Motor neuron (in vitro differentiated cells): ENCODE data around the gene PLEKHA6. TPM values are rescaled to one million over a fixed set of nuclear protein-coding genes. Genes with fewer than 3 reads are reported as not detected.

Experiments used
- ATAC-seq, 8 experiments: fragments of 200-7000 bp; cut with Tn5 transposase; replicated peaks in 6 of 8; 2 replicates each; pipeline ENCODE4 v1.8.0; 2021; ENCODE audit warnings: mild to moderate bottlenecking in 8 of 8, moderate library complexity in 8 of 8
- H3K27ac ChIP-seq, 2 donors: fragments of 250-450 bp; sonication (Bioruptor Pico); 2 replicates each; pipeline ENCODE4 v1.9.0; 2021; ENCODE audit warnings: antibody characterized with exemption in 2 of 2, mild to moderate bottlenecking in 2 of 2, moderate library complexity in 1 of 2
- H3K4me1 ChIP-seq, 2 donors: fragments of 250-450 bp; sonication (Bioruptor Pico); replicated peaks in 1 of 2; 2 replicates each; pipeline ENCODE4 v1.6.1; 2021; ENCODE audit warnings: antibody characterized with exemption in 2 of 2, mild to moderate bottlenecking in 2 of 2, moderate library complexity in 1 of 2
- H3K4me3 ChIP-seq, 5 donors: fragments of 250-450 bp; sonication (Bioruptor Pico); 2 replicates each; pipeline ENCODE4 v1.9.0; 2021; ENCODE audit warnings: antibody characterized with exemption in 5 of 5, mild to moderate bottlenecking in 5 of 5, moderate library complexity in 4 of 5
- WGBS, 10 experiments: fragments of 450-650 bp; shearing (Covaris generic); methylation state at CpG; one replicate each; pipeline ENCODE4 v1.0.0; 2022; 5-methylcytosine and 5-hydroxymethylcytosine counted together
- in situ Hi-C, 9 experiments: fragments of 400-800 bp; cut with MboI; loops; one replicate each; pipeline ENCODE4 v1.15.0; 2021; ENCODE audit warnings: low sequenced_read_pairs in 9 of 9, low pct_unique_long_range_greater_than_20kb in 2 of 9; ENCODE audit not compliant: unreplicated experiment in 9 of 9
- total RNA-seq, 8 experiments: library from RNA; unstranded; fragments of 300-600 nt; gene quantifications; 2 replicates each; pipeline versions ENCODE4 v1.2.3 to v1.2.4, GENCODE V29; 2022

The PLEKHA6 gene
- total RNA-seq, 8 experiments from 2014 or later, result 11.7 to 42.0 (median 24.0) TPM

DNA sequence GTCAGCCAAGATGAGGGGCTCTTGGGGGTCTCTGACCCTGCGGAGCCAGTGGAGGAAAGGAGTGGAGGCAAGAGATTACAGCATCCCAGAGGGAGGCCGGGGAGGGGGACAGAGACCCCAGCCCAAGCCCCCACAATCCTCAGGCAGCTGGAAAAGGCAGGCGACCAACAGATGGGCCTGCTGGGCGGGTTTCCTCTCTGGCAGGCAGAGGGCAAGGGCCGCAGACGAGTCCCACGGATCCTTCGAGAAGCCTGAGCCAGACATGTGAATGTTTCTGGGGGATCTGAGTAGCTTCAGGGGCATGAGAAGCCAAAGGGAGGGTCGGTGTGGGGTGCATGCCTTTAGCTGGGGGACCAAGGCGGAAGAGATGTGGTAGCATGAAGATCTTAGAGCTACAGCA, 2.1 kb upstream of the PLEKHA6 start:
- in situ Hi-C loops, result loop anchor here (10.0 to 25.0 kb wide), 4 partner anchors 99 to 499 kb away; partner anchors contain the start of genes ETNK2 (in 6 of the 9), REN (in 6 of the 9) and SNRPE (in 2 of the 9)
- Histone ChIP-seq H3K4me1 (peaks cover 35% of the 10 kb centered on the region in 2 donors), H3K27ac (no peak overlapping the region), H3K4me3 (no peak overlapping the region)
- WGBS, 10 experiments, result 40 to 100% (median 78%) methylated on average over 1 to 3 of the region's 10 CpGs; no CpG with 5 or more reads in 6 of the 10 experiments
- no peak for ATAC-seq

GRCh38 chr1:204361341-204361771, 1.6 kb upstream of the PLEKHA6 start:
- in situ Hi-C loops, result loop anchor here (10.0 to 25.0 kb wide), 4 partner anchors 99 to 499 kb away; partner anchors contain the start of genes ETNK2 (in 6 of the 9), REN (in 6 of the 9) and SNRPE (in 2 of the 9)
- 93 to 100% (median 100%) methylated on average over 1 to 2 of the region's 2 CpGs; no CpG with 5 or more reads in 7 of the 10 experiments for WGBS, 10 experiments
- no peak overlapping the region for H3K4me3 ChIP-seq
- no peak for ATAC-seq
- no peak overlapping the region for H3K27ac ChIP-seq
- peaks cover 35 to 38% of the 10 kb centered on the region in 2 donors for H3K4me1 ChIP-seq

DNA sequence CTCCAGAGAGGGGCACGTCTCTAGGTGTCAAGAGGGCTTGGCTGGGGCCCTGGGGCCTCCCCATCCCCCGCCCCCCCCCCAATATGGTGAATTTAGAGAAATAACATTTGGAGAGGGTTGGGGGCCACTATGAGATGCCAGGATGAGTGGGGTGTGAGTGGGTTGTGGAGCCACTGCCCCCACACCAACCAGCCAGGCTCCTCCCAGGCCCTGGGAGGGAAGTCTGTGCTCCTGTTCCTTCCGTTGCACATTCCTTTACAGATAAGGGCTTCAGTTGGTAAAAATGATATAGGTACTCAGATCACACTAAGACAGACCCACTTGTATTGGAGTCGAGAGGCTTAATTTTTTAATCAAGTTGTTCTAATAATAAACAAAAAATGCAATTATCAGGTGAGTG, 585 bp upstream of the PLEKHA6 start:
- Histone ChIP-seq H3K27ac (peak overlapping the region; percentile 80 to 92), H3K4me1 (peaks cover 35 to 38% of the 10 kb centered on the region in 2 donors), H3K4me3 (peak overlapping the region in 4 of 5 donors; percentile 21 to 39 (median 35))
- WGBS, 10 experiments, result 57 to 90% (median 67%) methylated on average over 1 to 2 of the region's 4 CpGs; no CpG with 5 or more reads in 4 of the 10 experiments
- in situ Hi-C loops, result loop anchor here (10.0 to 25.0 kb wide), 4 partner anchors 98 to 498 kb away; partner anchors contain the start of genes ETNK2 (in 6 of the 9), REN (in 6 of the 9) and SNRPE (in 2 of the 9)
- ATAC-seq, result no peak

GRCh38 chr1:204359131-204359473, 627 bp downstream of the PLEKHA6 start:
- ATAC-seq, result no peak
- 7 to 60% methylated on average over 1 to 5 of the region's 5 CpGs; no CpG with 5 or more reads in 8 of the 10 experiments for WGBS, 10 experiments
- H3K27ac ChIP-seq, result peak overlapping the region; percentile 80 to 92
- peaks cover 35 to 38% of the 10 kb centered on the region in 2 donors for H3K4me1 ChIP-seq
- peak overlapping the region; percentile 21 to 39 (median 36) for H3K4me3 ChIP-seq
- in situ Hi-C loops, result loop anchor here (25.0 kb wide), 3 partner anchors 97 to 497 kb away; partner anchors contain the start of genes ETNK2 (in 6 of the 9), REN (in 6 of the 9) and SNRPE (in 1 of the 9)

- WGBS, 10 experiments, result no CpG with 5 or more reads among the region's 5 CpGs
Observed at GRCh38 chr1:204358605-204359004, 1.1 kb downstream of the PLEKHA6 start.

GRCh38 chr1:204357551-204358490, 1.9 kb downstream of the PLEKHA6 start:
- Histone ChIP-seq H3K4me1 (peaks cover 28 to 30% of the 10 kb centered on the region in 2 donors), H3K4me3 (peak overlapping the region; percentile 21 to 39 (median 36)), H3K27ac (peak overlapping the region; percentile 80 to 92)
- 47 to 82% (median 60%) methylated on average over 2 to 17 of the region's 23 CpGs; no CpG with 5 or more reads in 3 of the 10 experiments for WGBS, 10 experiments
- ATAC-seq, result peak in 3 of 8 experiments; percentile 3 to 9 (median 5)
- in situ Hi-C loops, result loop anchor here (25.0 kb wide), 3 partner anchors 96 to 496 kb away; partner anchors contain the start of genes ETNK2 (in 6 of the 9), REN (in 6 of the 9) and SNRPE (in 1 of the 9)

More at GRCh38 chr1:204358605-204359004, 1.1 kb downstream of the PLEKHA6 start:
- peak overlapping the region; percentile 21 to 39 (median 36) for H3K4me3 ChIP-seq
- H3K27ac ChIP-seq, result peak overlapping the region; percentile 80 to 92
- in situ Hi-C loops, result loop anchor here (25.0 kb wide), 3 partner anchors 96 to 496 kb away; partner anchors contain the start of genes ETNK2 (in 6 of the 9), REN (in 6 of the 9) and SNRPE (in 1 of the 9)
- ATAC-seq, result peak in 5 of 8 experiments; percentile 11 to 39 (median 33)
- peaks cover 35 to 38% of the 10 kb centered on the region in 2 donors for H3K4me1 ChIP-seq

DNA sequence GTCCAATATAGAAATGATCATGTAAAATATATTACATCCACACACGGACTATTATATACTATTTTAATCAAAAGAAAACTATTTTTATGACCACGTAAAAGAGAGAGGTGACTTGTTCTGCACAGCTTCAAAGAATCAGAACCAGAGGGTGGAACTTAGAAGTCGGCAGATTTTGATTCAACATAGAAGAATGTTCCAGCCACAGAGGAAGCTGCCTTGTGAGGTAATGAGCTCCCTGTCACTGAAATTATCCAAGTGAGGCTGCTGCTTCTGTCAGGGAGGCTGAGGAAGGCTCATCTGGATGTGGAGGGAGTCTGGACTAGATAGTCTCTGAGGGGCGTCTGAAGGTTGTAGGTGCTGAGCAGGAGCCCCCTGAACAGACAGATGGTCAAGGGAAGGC, 2.7 kb downstream of the PLEKHA6 start:
- 42 to 100% (median 87%) methylated on average over 1 to 4 of the region's 4 CpGs; no CpG with 5 or more reads in 1 of the 10 experiments for WGBS, 10 experiments
- peak overlapping the region; percentile 80 to 92 for H3K27ac ChIP-seq

GRCh38 chr1:204355913-204356312, 3.8 kb downstream of the PLEKHA6 start:
- in situ Hi-C loops, result loop anchor here (25.0 kb wide), 3 partner anchors 94 to 494 kb away; partner anchors contain the start of genes ETNK2 (in 6 of the 9), REN (in 6 of the 9) and SNRPE (in 1 of the 9)
- Histone ChIP-seq H3K27ac (no peak overlapping the region), H3K4me3 (no peak overlapping the region), H3K4me1 (peaks cover 35 to 36% of the 10 kb centered on the region in 2 donors)
- WGBS, 10 experiments, result 52 to 97% (median 81%) methylated on average over 1 to 4 of the region's 4 CpGs; no CpG with 5 or more reads in 2 of the 10 experiments
- ATAC-seq, result no peak

More for the DNA sequence above, 2.7 kb downstream of the PLEKHA6 start:
- no peak for ATAC-seq
- H3K4me1 ChIP-seq, result peaks cover 28 to 30% of the 10 kb centered on the region in 2 donors
- in situ Hi-C loops, result loop anchor here (25.0 kb wide), 3 partner anchors 95 to 495 kb away; partner anchors contain the start of genes ETNK2 (in 6 of the 9), REN (in 6 of the 9) and SNRPE (in 1 of the 9)
- H3K4me3 ChIP-seq, result peak overlapping the region in 1 of 5 donors; percentile 39

GRCh38 chr1:204354579-204354978, 5.2 kb downstream of the PLEKHA6 start:
- H3K27ac ChIP-seq, result no peak overlapping the region

GRCh38 chr1:204353213-204353910, 6.4 kb downstream of the PLEKHA6 start:
- in situ Hi-C loops, result loop anchor here (25.0 kb wide), 3 partner anchors 91 to 491 kb away; partner anchors contain the start of genes ETNK2 (in 6 of the 9), REN (in 6 of the 9) and SNRPE (in 1 of the 9)
- no peak for ATAC-seq
- WGBS, 10 experiments, result 60 to 100% (median 94%) methylated on average over 1 to 5 of the region's 5 CpGs; no CpG with 5 or more reads in 1 of the 10 experiments
- Histone ChIP-seq H3K4me3 (no peak overlapping the region), H3K27ac (no peak overlapping the region), H3K4me1 (peaks cover 45% of the 10 kb centered on the region in 2 donors)

More at GRCh38 chr1:204354579-204354978, 5.2 kb downstream of the PLEKHA6 start:
- WGBS, 10 experiments, result 50 to 92% (median 72%) methylated on average over 2 to 6 of the region's 6 CpGs; no CpG with 5 or more reads in 3 of the 10 experiments
- Histone ChIP-seq H3K4me3 (no peak overlapping the region), H3K4me1 (peaks cover 36 to 42% of the 10 kb centered on the region in 2 donors)
- in situ Hi-C loops, result loop anchor here (25.0 kb wide), 3 partner anchors 92 to 492 kb away; partner anchors contain the start of genes ETNK2 (in 6 of the 9), REN (in 6 of the 9) and SNRPE (in 1 of the 9)
- ATAC-seq, result no peak

- Histone ChIP-seq H3K4me1 (peaks cover 50 to 53% of the 10 kb centered on the region in 2 donors), H3K27ac (peak overlapping the region; percentile 71 to 84), H3K4me3 (peak overlapping the region; percentile 26 to 33 (median 29))
- in situ Hi-C loops, result loop anchor here (25.0 kb wide), 3 partner anchors 89 to 489 kb away; partner anchors contain the start of genes ETNK2 (in 6 of the 9), REN (in 6 of the 9) and SNRPE (in 1 of the 9)
- ATAC-seq, result peak in 7 of 8 experiments; percentile 12 to 89 (median 85)
- WGBS, 10 experiments, result 9 to 77% (median 36%) methylated on average over 1 to 9 of the region's 20 CpGs; no CpG with 5 or more reads in 4 of the 10 experiments
Observed at GRCh38 chr1:204350857-204351573, 8.7 kb downstream of the PLEKHA6 start.
